H1 (cell line): ENCODE measurements around the gene SCG3.

Experiments used
- ATF3 ChIP-seq: IDR thresholded peaks from 2 replicates; pipeline ENCODE4 v1.6.1; 2011; ENCODE audit warnings: low read depth, mild to moderate bottlenecking, low read length; ENCODE audit not compliant: insufficient read depth
- CEBPB ChIP-seq: IDR thresholded peaks from 2 replicates; pipeline ENCODE4 v1.6.1; 2012; ENCODE audit warnings: low read depth, low read length
- CTCF ChIP-seq, 3 experiments: IDR thresholded peaks; 1 replicate in 2 of 3; 2 replicates in 1 of 3; pipeline versions ENCODE4 v1.5.1 to v1.6.1; 2011; ENCODE audit warnings: low read length in 3 of 3, mild to moderate bottlenecking in 3 of 3, inconsistent platforms in 2 of 3, low read depth in 1 of 3, moderate library complexity in 1 of 3; ENCODE audit not compliant: insufficient read depth in 1 of 3; ENCODE audit errors: control extremely low read depth in 1 of 3
- E2F6 ChIP-seq: IDR thresholded peaks from 2 replicates; pipeline ENCODE4 v1.6.1; 2012; ENCODE audit warnings: inconsistent platforms
- EZH2 ChIP-seq: fragments of 200-600 bp; sonication (generic); IDR thresholded peaks from 2 replicates; pipeline ENCODE4 v1.7.1; 2012; ENCODE audit warnings: low read depth, mild to moderate bottlenecking, moderate library complexity, low read length, inconsistent platforms; ENCODE audit not compliant: severe bottlenecking
- JUN ChIP-seq: IDR thresholded peaks from 2 replicates; pipeline ENCODE4 v1.6.1; 2011; ENCODE audit warnings: low read depth, mild to moderate bottlenecking, improper control_type of control experiment, low read length
- POLR2A ChIP-seq, 2 experiments: IDR thresholded peaks; 1 replicate in 1 of 2; 2 replicates in 1 of 2; pipeline ENCODE4 v1.6.1; 2011; ENCODE audit warnings: low read depth in 2 of 2, low read length in 2 of 2, mild to moderate bottlenecking in 2 of 2; ENCODE audit errors: control extremely low read depth in 1 of 2
- RAD21 ChIP-seq, 2 experiments: IDR thresholded peaks in 1 of 2; conservative IDR thresholded peaks in 1 of 2; 2 replicates each; pipeline ENCODE4 v1.6.1; 2011; ENCODE audit warnings: low read depth in 2 of 2, low read length in 2 of 2, improper control_type of control experiment in 1 of 2, inconsistent platforms in 1 of 2, mild to moderate bottlenecking in 1 of 2, moderate library complexity in 1 of 2
- RBBP5 ChIP-seq: IDR thresholded peaks from 2 replicates; pipeline ENCODE4 v1.7.1; 2012; ENCODE audit warnings: low read depth, mild to moderate bottlenecking, inconsistent platforms, low read length, moderate library complexity, borderline replicate concordance
- RFX5 ChIP-seq: IDR thresholded peaks from 2 replicates; pipeline ENCODE4 v1.6.1; 2011; ENCODE audit warnings: low read depth, low read length, improper control_type of control experiment, borderline replicate concordance
- TCF12 ChIP-seq: IDR thresholded peaks from 2 replicates; pipeline ENCODE4 v1.6.1; 2011; ENCODE audit warnings: low read depth, mild to moderate bottlenecking, low read length
- YY1 ChIP-seq: IDR thresholded peaks from 2 replicates; pipeline ENCODE4 v1.6.1; 2011; ENCODE audit warnings: low read depth, mild to moderate bottlenecking, low read length

GRCh38 chr15:51652084-51652668 lies 29.1 kb upstream of the SCG3 start:
- TF ChIP-seq CTCF (IDR thresholded peaks at IDR 0.05; ENCODE audit: control extremely low read depth in 1 of 3, insufficient read depth in 1 of 3, low read depth in 1 of 3, low read length in 3 of 3), result no peak
- TF ChIP-seq RBBP5, result no peak
- no peak for TF ChIP-seq CEBPB
- TF ChIP-seq TCF12, result no peak
- TF ChIP-seq RFX5, result no peak
- no peak for TF ChIP-seq POLR2A (IDR thresholded peaks at IDR 0.05; ENCODE audit: control extremely low read depth in 1 of 2, low read depth in 2 of 2, low read length in 2 of 2)
- no peak for TF ChIP-seq ATF3
- TF ChIP-seq JUN, result no peak
- TF ChIP-seq EZH2, result no peak
- TF ChIP-seq YY1, result no peak
- TF ChIP-seq RAD21 (IDR thresholded peaks at IDR 0.05 in 1 of 2, conservative IDR thresholded peaks at IDR 0.05 in 1 of 2; ENCODE audit: low read depth in 2 of 2, low read length in 2 of 2), result no peak
- TF ChIP-seq E2F6, result no peak
